Stomach smooth muscle (tissue), 2 donors: ENCODE measurements around the gene PPP1R3F.

Source experiments
- H3K27ac ChIP-seq: one replicate; pipeline ENCODE4 v1.7.0; 2013; ENCODE audit warnings: mild to moderate bottlenecking, low read length, inconsistent platforms
- H3K27me3 ChIP-seq, 2 donors: one replicate each; pipeline ENCODE4 v1.7.0; 2013; ENCODE audit warnings: low read length in 2 of 2; ENCODE audit not compliant: insufficient read depth in 2 of 2, control insufficient read depth in 1 of 2
- H3K36me3 ChIP-seq, 2 donors: one replicate each; pipeline ENCODE4 v1.7.0; 2013; ENCODE audit warnings: low read length in 2 of 2; ENCODE audit not compliant: control insufficient read depth in 2 of 2, insufficient read depth in 2 of 2
- H3K4me1 ChIP-seq: one replicate; pipeline ENCODE4 v1.7.0; 2013; ENCODE audit warnings: low read length; ENCODE audit not compliant: control insufficient read depth, insufficient read depth
- H3K4me3 ChIP-seq, 2 donors: one replicate each; pipeline ENCODE4 v1.7.0; 2013; ENCODE audit warnings: low read length in 2 of 2
- H3K9ac ChIP-seq, 2 donors: one replicate each; pipeline ENCODE4 v1.7.0; 2013; ENCODE audit warnings: low read length in 2 of 2, mild to moderate bottlenecking in 1 of 2
- H3K9me3 ChIP-seq, 2 donors: one replicate each; pipeline ENCODE4 v1.7.0; 2013; ENCODE audit warnings: low read length in 2 of 2; ENCODE audit not compliant: control insufficient read depth in 2 of 2
- donor health status: healthy.
- donor health status: Pancreatic carcinoma.

Gene PPP1R3F

DNA sequence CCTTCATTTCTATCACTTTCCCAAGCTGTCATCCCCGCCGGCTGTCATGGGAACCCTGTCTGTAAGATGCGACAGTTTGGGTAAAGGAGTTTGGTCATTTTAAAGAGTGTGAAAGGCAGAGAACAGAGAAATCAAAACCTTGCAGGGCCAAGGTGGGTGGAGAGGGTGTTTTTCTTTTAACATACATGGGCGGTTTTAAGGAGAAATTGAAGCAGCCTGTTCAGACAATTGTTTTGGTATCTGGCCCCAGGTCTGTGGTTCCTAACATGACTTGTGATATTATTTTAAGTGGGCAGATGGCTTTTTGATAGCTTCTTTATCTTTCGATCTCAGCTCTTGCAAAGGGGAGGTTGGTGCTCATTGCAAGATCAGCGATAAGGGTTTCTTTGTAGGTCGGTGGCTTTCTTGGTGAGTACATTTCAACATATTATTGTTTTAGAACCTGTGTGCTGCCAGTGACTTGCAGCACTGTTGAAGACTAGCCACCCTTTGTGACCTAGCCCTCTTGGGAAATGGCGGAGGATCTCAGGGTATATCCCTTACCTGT is 3.7 kb downstream of the PPP1R3F start:
- Histone ChIP-seq H3K4me1 (peaks cover 42% of the 10 kb centered on the region), H3K9me3 (no peaks in the 10 kb centered on the region), H3K4me3 (no peak overlapping the region), H3K36me3 (no peaks in the 10 kb centered on the region), H3K9ac (no peak overlapping the region), H3K27ac (no peak overlapping the region), H3K27me3 (peaks cover 0 to 10% of the 10 kb centered on the region in 2 donors)

DNA sequence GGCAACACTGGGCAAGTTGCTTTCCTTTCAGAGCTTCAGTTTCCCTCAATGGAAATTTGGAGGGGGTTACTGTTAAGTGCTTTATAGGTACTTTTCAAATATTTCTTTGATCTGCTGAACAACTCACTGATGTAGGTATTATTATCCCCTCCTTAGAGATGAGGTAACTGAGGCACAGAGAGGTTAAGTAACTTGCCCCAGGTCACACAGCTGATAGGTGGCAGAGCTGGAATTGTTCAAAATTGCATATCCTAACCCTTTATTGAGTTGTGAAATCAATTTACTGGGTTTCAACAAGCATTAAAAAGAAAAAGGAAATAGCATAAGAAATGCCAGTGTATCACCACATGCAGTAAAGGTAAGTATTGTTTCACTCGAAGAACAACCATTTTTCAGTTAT is 6.6 kb downstream of the PPP1R3F start:
- H3K27me3 ChIP-seq = peaks cover 0 to 7% of the 10 kb centered on the region in 2 donors
- H3K4me3 ChIP-seq = no peak overlapping the region
- H3K4me1 ChIP-seq = peaks cover 25% of the 10 kb centered on the region
- no peak overlapping the region for H3K9ac ChIP-seq
- no peaks in the 10 kb centered on the region for H3K9me3 ChIP-seq
- peak overlapping the region; percentile 24 for H3K27ac ChIP-seq
- no peaks in the 10 kb centered on the region for H3K36me3 ChIP-seq

DNA sequence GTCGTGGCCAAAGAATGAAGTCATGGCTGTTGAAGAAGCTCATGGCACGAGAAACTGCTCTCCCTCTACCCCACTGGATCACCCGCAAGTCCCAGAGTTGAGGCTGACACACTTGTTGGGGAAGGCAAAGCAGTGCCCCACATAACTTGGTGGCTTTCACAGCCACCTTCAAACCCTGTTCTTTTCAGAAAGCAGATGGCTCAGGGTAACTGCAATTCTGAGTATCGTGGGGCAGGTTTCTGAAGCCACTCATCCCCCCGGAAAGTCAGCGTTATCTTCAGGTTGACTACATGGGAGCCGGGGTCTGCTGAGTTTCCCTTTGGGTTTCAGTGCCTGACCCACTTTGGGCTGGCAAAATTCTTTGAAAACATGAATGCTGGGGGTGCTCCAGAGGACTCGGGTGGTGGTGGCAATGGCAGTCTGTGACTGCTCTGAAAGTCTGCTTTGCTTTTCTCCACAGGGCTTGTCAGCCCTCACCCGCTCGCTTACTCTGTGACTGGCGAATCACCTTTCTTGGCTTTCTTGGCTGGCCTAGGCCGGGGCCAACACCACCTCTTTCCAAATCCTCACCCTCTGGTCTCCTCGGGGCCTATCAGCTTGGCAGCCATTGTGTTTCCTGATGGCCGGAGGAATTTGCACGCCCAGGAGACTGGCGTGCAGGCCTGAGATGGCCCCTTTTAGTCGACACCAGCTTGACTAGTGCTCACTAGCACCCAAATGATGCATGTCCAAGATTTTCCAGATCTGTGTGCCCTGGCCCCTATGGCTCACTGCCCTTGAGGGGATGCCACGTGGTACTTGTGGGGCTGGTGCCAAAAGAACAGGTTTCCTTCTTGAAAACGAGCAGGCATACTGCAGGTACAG is 7.3 kb downstream of the PPP1R3F start:
- H3K27ac ChIP-seq = no peak overlapping the region

DNA sequence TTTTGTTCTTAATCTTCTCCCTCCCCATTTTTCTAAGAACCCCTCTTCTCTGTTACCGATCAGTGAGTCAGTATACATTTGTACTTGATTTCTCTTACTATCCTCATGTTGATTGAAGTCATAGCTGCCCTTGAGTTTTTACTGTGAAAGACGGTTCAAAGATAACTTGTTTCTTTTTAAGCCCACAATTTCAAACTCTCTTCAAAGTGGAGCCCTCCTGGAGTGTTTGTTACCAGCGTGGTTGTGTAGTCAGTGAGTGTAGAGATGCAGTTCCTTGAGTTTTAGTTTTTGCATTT is 7.9 kb downstream of the PPP1R3F start:
- H3K27ac ChIP-seq = no peak overlapping the region
- H3K4me3 ChIP-seq = no peak overlapping the region
- H3K27me3 ChIP-seq = peaks cover 0 to 5% of the 10 kb centered on the region in 2 donors
- H3K9me3 ChIP-seq = no peaks in the 10 kb centered on the region
- peaks cover 15% of the 10 kb centered on the region for H3K4me1 ChIP-seq
- H3K36me3 ChIP-seq = no peaks in the 10 kb centered on the region
- H3K9ac ChIP-seq = no peak overlapping the region

More for the DNA sequence above, 7.3 kb downstream of the PPP1R3F start:
- Histone ChIP-seq H3K9ac (no peak overlapping the region), H3K36me3 (no peaks in the 10 kb centered on the region), H3K27me3 (peaks cover 0 to 7% of the 10 kb centered on the region in 2 donors), H3K4me1 (peaks cover 20% of the 10 kb centered on the region), H3K9me3 (no peaks in the 10 kb centered on the region), H3K4me3 (no peak overlapping the region)

DNA sequence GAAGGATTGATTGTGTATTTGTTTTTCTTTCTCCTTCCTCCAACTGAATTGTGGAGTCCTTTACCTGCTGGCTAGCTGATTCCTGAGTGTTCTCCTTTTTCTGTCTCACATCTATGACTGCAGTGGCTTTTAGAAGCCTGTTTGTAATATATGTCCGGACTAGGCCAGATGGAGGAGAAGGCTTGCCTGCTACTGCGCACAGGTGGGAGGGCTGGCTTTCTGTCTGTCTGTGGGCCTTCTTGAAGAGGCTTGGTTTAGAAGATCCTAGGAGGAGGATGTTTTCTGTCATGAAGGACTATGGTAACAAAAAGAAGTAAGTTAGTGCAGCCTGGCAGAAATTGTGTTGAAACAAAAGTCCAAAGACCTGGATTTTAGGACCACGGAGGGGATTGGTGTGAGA is 8.5 kb downstream of the PPP1R3F start:
- no peak overlapping the region for H3K9ac ChIP-seq
- no peaks in the 10 kb centered on the region for H3K9me3 ChIP-seq
- no peak overlapping the region for H3K4me3 ChIP-seq
- H3K27ac ChIP-seq = no peak overlapping the region
- H3K36me3 ChIP-seq = no peaks in the 10 kb centered on the region
- H3K4me1 ChIP-seq = peaks cover 10% of the 10 kb centered on the region
- H3K27me3 ChIP-seq = peaks cover 0 to 5% of the 10 kb centered on the region in 2 donors

DNA sequence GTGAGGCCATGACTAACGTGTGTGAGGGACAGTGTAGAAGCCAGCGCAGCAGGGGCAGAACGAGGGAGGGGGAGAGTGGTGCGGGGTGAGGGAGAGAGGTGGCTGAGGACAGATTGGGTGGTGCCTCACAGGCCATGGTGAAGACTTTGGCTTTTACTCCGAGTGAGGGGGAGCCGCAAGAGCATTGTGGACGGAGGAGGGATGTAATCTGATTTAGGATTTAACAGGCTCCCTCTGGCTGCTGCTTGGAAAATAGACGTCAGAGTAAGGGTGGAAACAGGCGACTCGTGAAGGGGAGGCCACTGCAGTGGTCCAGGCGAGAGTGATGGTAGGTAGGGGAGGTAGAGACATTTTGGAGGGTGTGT is 13.0 kb downstream of the PPP1R3F start:
- Histone ChIP-seq H3K9ac (peak overlapping the region in 1 of 2 donors; percentile 22), H3K27ac (no peak overlapping the region), H3K9me3 (no peaks in the 10 kb centered on the region), H3K4me3 (no peak overlapping the region), H3K36me3 (no peaks in the 10 kb centered on the region), H3K27me3 (peaks cover 0 to 4% of the 10 kb centered on the region in 2 donors), H3K4me1 (no peaks in the 10 kb centered on the region)

DNA sequence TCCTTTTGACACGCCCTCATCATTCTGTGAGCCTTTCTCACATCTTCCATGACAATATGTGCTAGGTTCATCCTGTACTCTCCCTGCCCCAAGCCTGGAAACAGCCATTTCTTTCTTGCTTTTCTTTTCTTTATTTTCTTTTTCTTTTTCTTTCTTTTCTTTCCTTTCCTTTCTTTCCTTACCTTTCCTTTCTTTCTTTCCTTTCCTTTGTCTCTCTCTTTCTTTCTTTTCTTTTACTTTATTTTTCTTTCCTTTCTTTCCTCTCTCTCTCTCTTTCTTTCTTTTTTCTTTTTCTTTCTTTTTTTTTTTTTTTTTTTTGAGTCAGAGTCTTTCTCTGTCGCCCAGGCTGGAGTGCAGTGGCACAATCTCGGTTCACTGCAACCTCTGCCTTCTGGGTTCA is 14.6 kb downstream of the PPP1R3F start:
- H3K27ac ChIP-seq = no peak overlapping the region
- no peaks in the 10 kb centered on the region for H3K36me3 ChIP-seq
- no peaks in the 10 kb centered on the region for H3K9me3 ChIP-seq
- no peak overlapping the region for H3K4me3 ChIP-seq
- no peaks in the 10 kb centered on the region for H3K4me1 ChIP-seq
- no peak overlapping the region for H3K9ac ChIP-seq
- peaks cover 0 to 4% of the 10 kb centered on the region in 2 donors for H3K27me3 ChIP-seq

DNA sequence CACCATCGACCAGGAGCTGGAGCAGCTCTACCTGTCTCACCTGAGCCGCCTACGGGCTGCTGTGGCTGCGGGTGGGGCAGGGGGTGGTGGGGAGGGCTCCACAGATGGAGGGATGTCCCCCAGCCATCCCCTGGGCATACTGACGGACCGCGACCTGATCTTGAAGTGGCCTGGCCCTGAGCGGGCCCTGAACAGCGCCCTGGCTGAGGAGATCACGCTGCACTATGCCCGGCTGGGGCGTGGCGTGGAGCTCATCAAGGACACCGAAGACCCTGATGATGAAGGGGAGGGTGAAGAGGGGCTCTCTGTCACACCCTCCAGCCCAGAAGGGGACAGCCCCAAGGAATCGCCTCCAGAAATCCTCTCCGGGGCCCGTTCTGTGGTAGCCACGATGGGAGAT is 16.5 kb downstream of the PPP1R3F start:
- no peak overlapping the region for H3K4me3 ChIP-seq
- peaks cover 0 to 4% of the 10 kb centered on the region in 2 donors for H3K27me3 ChIP-seq
- H3K4me1 ChIP-seq = no peaks in the 10 kb centered on the region
- H3K27ac ChIP-seq = no peak overlapping the region
- H3K36me3 ChIP-seq = no peaks in the 10 kb centered on the region
- no peaks in the 10 kb centered on the region for H3K9me3 ChIP-seq
- no peak overlapping the region for H3K9ac ChIP-seq

DNA sequence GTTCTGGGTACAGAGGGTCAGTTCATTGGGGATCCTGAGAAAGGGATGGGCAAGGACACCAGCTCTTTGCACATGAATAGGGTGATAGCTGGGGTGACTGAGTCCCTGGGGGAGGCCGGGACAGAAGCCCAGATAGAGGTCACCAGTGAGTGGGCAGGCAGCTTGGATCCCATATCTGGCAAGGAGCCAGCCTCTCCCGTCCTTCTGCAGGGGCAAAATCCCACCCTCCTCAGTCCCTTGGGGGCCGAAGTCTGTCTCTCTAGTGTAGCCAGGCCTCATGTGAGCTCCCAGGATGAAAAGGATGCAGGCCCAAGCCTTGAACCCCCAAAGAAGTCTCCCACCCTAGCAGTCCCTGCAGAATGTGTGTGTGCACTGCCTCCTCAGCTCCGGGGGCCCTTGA is 17.0 kb downstream of the PPP1R3F start:
- no peak overlapping the region for H3K9ac ChIP-seq
- H3K9me3 ChIP-seq = no peaks in the 10 kb centered on the region
- no peaks in the 10 kb centered on the region for H3K36me3 ChIP-seq
- no peaks in the 10 kb centered on the region for H3K4me1 ChIP-seq
- peaks cover 0 to 4% of the 10 kb centered on the region in 2 donors for H3K27me3 ChIP-seq
- no peak overlapping the region for H3K27ac ChIP-seq
- H3K4me3 ChIP-seq = no peak overlapping the region

DNA sequence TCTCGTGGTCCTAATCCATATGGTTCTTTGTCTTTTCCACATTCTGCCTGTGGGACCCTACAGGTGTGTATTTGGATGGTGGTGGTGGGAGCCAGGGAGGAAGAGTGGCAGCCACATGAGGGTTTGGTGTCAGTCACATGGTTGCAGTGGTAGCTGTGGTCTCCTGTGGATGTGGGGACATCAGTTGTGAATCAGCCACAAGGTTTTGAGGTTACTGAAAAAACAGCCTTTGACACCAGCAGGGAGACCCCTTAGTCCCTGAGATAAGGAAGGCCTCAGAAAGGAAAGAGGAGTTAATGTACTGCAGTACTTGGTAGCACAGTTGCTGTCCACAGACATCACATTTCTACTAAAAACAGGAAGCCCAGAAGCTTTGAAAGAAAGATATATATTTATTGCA is 18.1 kb downstream of the PPP1R3F start:
- Histone ChIP-seq H3K9me3 (no peaks in the 10 kb centered on the region), H3K27ac (no peak overlapping the region), H3K36me3 (no peaks in the 10 kb centered on the region), H3K4me1 (peaks cover 5% of the 10 kb centered on the region), H3K4me3 (no peak overlapping the region), H3K27me3 (peaks cover 0 to 6% of the 10 kb centered on the region in 2 donors), H3K9ac (no peak overlapping the region)

DNA sequence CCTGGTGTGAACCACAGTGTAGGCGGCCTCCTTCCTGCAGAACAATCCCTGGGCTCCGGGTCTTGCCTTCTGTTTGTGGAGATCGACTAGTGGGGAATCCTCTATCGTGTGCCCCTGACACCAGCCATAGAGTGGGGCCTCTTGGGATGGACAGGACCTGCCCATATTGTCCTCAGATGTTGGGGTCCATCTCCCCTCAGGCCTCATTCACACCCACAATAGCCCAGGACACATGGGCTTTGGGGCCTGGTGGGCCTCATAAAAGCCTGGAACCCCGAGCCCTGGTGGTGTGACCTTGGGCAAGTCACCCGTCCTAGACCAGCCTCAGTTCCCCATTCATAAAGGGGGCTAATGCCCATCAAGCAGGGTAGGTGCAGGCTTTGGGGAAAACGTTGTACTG is 20.6 kb downstream of the PPP1R3F start:
- H3K27ac ChIP-seq = no peak overlapping the region
- no peak overlapping the region for H3K4me3 ChIP-seq
- H3K36me3 ChIP-seq = no peaks in the 10 kb centered on the region
- H3K9me3 ChIP-seq = no peaks in the 10 kb centered on the region
- peaks cover 5% of the 10 kb centered on the region for H3K4me1 ChIP-seq
- H3K27me3 ChIP-seq = peaks cover 0 to 6% of the 10 kb centered on the region in 2 donors
- no peak overlapping the region for H3K9ac ChIP-seq
